GM19099 (cell line): ENCODE results near the gene SCAMP3.

ENCODE experiments used
- POLR2A ChIP-seq: IDR thresholded peaks from 3 replicates; pipeline ENCODE4 v1.6.1; 2011; ENCODE audit warnings: low read depth; ENCODE audit not compliant: insufficient read length; ENCODE audit errors: extremely low read depth

The SCAMP3 gene

GRCh38 chr1:155223047-155223446, 39.1 kb downstream of the SCAMP3 start:
- TF ChIP-seq POLR2A: no peak

DNA sequence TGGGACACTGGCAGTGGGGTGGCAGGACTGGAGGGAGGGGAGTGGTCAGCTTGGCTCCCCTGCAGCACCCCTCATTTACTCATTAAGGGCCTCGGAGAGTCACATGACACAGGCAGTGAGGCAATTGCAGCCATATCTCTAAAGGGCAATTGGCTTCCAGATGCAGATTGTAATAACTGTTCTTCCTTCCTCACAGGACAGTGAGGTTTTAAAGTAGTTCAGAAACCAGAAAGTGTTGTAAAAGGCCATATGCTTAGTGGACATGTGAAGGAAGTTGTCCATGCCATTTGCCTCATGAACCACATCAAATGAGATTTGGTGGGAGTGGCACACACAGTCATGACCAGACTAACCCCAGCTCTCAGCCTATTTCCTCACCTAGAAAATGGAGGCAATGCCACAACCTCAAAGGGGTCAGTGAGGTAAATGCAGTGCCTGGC, 42.5 kb downstream of the SCAMP3 start:
- no peak for TF ChIP-seq POLR2A

DNA sequence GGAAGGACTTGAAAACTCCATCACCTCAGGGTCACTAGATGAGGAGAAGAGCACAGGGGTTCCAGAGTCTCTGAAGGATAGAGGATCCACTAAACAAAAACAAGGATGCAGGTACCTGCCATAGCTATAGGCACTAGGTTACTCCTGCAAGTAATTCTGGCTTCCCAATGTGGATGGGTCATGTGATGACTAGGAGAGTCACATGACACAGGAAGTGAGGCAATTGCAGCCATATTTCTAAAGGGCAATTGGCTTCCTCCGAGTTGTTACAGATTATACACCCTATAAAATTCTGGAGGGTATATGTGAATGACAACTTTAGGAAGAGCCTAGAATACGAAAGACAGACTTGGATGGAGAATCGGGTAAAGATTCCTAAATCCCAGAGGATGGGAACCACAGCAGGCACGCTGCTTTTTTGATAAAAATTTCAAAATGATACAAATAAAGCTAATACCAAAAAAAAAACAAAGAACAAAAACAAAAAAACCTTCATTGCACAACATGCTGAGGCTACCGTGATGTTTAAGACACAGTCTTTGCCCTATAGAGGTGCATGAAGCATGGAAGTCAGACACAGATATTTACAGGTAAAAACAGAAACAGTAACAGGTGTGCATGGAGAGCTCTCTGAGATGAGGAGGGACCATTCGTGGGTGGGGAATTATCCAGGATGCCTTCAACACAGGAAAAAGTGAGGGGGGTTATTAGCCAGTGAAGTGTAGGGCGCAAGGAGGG, 43.1 kb downstream of the SCAMP3 start:
- TF ChIP-seq POLR2A: no peak

DNA sequence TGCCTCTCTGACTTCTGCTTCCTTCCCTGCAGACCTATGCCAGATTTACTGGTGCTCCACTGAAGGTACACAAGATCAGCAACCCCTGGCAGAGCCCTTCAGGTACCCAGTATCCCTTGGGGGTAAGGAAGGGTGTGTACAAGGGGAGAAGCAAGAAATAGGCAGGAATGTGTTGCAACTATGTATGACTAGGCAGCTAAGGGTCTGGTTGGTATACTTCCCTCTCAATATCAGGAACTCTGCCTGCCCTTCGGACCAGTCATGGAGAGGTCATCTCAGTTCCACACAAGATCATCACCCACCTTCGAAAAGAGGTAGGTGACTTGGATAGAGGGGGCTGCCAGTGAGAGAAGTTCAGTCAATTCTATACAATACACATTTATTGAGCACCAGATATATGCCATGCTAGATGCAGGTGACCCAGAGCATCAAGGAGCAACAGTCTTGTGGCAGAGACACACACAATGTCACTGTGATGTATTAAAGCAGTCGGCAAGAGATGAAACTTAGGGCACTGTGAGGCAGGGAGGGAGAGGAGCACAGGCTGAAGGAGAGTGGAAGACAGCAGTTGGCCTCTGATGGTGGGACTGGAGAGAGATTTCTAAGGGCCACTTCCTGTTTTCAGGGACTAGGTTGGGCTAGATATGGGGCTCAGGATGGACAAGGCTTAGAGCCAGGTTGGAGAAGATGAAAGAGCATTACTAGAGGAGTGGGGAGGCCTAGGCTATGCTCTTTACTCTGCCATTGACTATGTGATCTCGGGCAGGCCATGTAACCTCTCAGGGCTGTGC, 51.7 kb downstream of the SCAMP3 start:
- no peak for TF ChIP-seq POLR2A

GRCh38 chr1:155209312-155209721, 52.8 kb downstream of the SCAMP3 start:
- no peak for TF ChIP-seq POLR2A

GRCh38 chr1:155208541-155209311, 53.4 kb downstream of the SCAMP3 start, which contains the start of gene MTX1:
MTX1 (plus strand) TSS chr1:155208695; CDS start chr1:155208805, 110 bp downstream.
- peak; percentile 65 for TF ChIP-seq POLR2A

- no peak for TF ChIP-seq POLR2A
Measured at GRCh38 chr1:155207806-155208540, 54.2 kb downstream of the SCAMP3 start, which contains the start of gene THBS3. THBS3 (minus strand) TSS chr1:155207897; CDS start chr1:155207876, 21 bp downstream.

DNA sequence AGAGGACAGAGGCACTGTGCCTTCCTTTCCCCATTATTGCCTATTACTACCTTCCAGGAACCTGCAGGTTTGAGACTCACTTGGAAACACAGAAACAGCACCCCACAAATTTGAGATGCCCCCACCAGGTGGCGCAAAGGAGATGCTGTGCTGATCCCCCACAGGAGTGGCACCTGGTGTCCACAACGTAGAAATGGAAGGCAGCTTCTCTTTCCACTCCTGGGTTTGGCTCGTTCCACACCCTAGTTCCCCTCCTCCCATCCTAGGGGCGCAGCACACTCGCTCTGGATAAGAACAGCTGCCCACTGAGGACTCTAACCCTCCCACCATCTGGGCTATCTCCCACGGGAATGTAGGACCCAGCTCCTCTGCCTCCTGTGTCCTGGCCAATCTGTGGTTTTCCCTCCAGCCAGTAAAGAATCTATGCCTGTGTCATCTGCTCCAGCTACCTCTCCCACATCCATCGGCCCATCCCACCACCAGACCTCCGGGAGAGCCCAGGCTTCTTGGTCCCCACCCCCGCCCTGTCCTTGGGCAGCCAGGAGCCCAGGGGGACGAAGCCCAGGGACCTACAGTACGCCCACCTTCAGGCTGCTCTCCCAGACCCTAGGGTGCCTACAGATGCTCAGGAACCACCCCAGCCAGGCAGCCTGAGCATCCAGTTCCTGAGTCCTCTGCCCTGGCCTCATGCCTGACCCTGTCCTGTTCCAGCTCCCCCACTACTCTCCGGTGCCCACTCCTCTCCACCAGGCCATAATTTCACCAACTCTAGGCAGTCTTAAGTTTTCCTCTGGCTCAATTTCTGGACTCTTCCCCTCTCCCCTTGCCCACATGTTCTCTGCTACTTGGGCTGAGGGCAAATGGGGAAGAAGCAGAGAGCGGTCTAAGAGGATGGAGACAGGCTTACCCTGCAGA, 55.0 kb downstream of the SCAMP3 start:
- TF ChIP-seq POLR2A: no peak
